SJSA1 (cell line): ENCODE results near the gene CD19. TPM values are rescaled to one million over a fixed set of nuclear protein-coding genes. Genes with fewer than 3 reads are reported as not detected.

Experiments
- DNase-seq, 2 experiments: peaks; one replicate each; pipeline ENCODE4 v3.0.0-alpha.2; 2015 to 2020; ENCODE audit warnings: low spot score in 2 of 2, low read depth in 1 of 2
- H3K27ac ChIP-seq: fragments of 250-450 bp; sonication (Bioruptor Pico); 2 replicates; pipeline ENCODE4 v1.5.1; 2020; ENCODE audit warnings: mild to moderate bottlenecking, moderate library complexity
- H3K27me3 ChIP-seq: fragments of 250-450 bp; sonication (Bioruptor Pico); replicated peaks from 2 replicates; pipeline ENCODE4 v1.5.1; 2020; ENCODE audit warnings: mild to moderate bottlenecking, moderate library complexity
- H3K36me3 ChIP-seq: fragments of 250-450 bp; sonication (Bioruptor Pico); 2 replicates; pipeline ENCODE4 v1.5.1; 2020; ENCODE audit warnings: mild to moderate bottlenecking
- H3K4me1 ChIP-seq: fragments of 250-450 bp; sonication (Bioruptor Pico); replicated peaks from 2 replicates; pipeline ENCODE4 v1.6.1; 2021; ENCODE audit warnings: mild to moderate bottlenecking
- H3K4me3 ChIP-seq: fragments of 250-450 bp; sonication (Bioruptor Pico); 2 replicates; pipeline ENCODE4 v1.5.1; 2020; ENCODE audit warnings: mild to moderate bottlenecking
- H3K9me3 ChIP-seq: fragments of 250-450 bp; sonication (Bioruptor Pico); replicated peaks from 2 replicates; pipeline ENCODE4 v1.5.1; 2020; ENCODE audit warnings: mild to moderate bottlenecking
- total RNA-seq: library from RNA; depleted of rRNA; stranded (reverse); fragments of >200 nt; shearing (Covaris generic); gene quantifications from 2 replicates; pipeline ENCODE4 v1.2.3, GENCODE V29; 2014; rRNA removed

The CD19 gene
- total RNA-seq, 1 experiment from 2014 or later, result not detected

DNA sequence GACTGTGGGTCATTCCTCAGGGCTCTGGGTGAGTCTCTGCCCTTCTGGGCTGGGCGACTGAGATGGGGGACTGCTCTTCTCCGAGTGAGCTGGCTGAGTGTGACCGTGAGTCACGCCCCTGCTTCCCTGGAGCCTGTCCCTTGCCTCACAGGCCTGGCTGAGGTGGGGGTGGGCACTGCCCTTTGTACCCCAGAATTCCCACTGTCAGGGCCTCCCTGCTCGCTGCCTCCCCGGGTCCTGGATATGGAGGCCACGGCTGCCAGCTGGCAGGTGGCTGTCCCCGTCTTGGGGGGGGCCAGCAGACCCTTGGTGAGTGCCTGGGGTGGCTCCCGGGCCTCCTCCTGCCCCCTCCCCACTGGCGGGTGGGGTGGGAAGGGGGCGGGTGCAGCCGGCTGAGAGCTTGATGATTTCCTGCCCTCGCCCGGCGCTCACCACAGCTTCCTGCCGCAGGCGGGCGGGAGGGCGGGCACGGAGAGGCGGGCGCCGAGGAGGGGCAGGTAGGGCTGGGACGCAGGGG lies 52.9 kb downstream of the CD19 start, which contains the start of gene LAT:
Gene LAT (plus strand): TSS at position 434 of the 517 bp plus-strand sequence. CDS start 366 bp downstream, outside the sequence.
- Histone ChIP-seq H3K27ac (no peak within 1 kb of the TSS), H3K4me3 (no peak within 1 kb of the TSS), H3K27me3 (no peaks in the 10 kb centered on the region), H3K9me3 (0 out of 2 replicates have a peak, but pooled peaks cover 3% of the 10 kb centered on the region), H3K36me3 (peaks cover 47% of the 10 kb centered on the region), H3K4me1 (no peaks in the 10 kb centered on the region)
- DNase-seq, result no peak

DNA sequence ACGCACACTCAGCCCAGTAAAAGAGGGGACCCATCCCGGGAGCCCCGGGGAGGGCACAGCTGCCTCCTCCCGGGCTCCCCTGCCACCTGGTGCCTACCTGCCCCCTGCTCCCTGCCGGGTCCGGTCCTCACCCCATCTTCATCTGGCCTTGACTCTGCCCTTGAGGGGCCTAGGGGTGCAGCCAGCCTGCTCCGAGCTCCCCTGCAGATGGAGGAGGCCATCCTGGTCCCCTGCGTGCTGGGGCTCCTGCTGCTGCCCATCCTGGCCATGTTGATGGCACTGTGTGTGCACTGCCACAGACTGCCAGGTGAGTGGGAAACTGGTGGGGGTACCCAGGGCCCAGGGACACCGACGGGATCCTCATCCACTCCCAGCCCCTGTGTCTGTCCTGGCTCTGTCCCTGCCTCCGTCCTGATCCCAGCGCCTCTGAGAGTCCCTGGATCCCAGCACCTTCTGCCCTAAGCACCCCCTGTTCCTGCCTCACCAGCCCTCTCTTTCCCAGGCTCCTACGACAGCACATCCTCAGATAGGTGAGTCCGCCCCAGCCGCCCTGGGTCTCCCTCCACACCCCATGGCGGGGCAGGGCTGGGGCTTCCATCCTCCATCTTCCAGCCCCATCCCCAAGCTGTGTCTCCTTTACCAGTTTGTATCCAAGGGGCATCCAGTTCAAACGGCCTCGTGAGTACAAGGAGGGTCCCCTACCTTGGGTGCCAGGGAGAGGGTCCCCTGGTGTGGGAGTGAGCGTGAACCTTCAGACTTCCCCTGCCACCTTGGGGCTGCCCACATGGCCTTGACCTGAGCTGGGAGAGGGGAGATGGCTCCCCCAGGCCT lies 53.7 kb downstream of the CD19 start:
- Histone ChIP-seq H3K9me3 (0 out of 2 replicates have a peak, but pooled peaks cover 3% of the 10 kb centered on the region), H3K4me3 (no peak overlapping the region), H3K27ac (no peak overlapping the region), H3K27me3 (no peaks in the 10 kb centered on the region), H3K36me3 (peaks cover 47% of the 10 kb centered on the region), H3K4me1 (no peaks in the 10 kb centered on the region)
- DNase-seq, result no peak

DNA sequence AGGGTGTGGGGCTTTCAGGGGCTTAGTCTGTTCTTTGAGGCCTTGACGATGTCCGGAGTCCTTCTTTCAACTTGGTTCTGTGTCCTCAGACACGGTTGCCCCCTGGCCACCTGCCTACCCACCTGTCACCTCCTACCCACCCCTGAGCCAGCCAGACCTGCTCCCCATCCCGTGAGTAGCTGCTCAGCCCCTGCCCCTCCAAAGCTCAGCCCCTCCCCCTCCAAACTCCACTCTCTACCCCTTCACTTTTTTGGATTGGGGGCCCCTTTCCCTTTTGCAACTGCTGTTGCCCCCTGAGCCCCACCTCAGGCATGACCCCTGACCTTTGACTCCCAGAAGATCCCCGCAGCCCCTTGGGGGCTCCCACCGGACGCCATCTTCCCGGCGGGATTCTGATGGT lies 54.3 kb downstream of the CD19 start:
- DNase-seq, result no peak

DNA sequence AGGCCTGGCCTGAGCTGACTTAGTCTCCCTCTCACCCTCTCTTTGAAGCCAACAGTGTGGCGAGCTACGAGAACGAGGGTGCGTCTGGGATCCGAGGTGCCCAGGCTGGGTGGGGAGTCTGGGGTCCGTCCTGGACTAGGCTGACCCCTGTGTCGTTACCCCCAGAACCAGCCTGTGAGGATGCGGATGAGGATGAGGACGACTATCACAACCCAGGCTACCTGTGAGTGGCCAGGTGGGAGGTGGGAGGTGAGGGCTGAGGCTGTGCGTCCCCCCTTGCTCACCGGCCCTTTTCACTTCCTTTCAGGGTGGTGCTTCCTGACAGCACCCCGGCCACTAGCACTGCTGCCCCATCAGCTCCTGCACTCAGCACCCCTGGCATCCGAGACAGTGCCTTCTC lies 54.7 kb downstream of the CD19 start:
- H3K27ac ChIP-seq, result no peak overlapping the region
- H3K4me3 ChIP-seq, result no peak overlapping the region
- no peak for DNase-seq
- peaks cover 39% of the 10 kb centered on the region for H3K36me3 ChIP-seq
- H3K4me1 ChIP-seq, result no peaks in the 10 kb centered on the region
- 0 out of 2 replicates have a peak, but pooled peaks cover 3% of the 10 kb centered on the region for H3K9me3 ChIP-seq
- no peaks in the 10 kb centered on the region for H3K27me3 ChIP-seq

More for the DNA sequence above, 54.3 kb downstream of the CD19 start:
- H3K27ac ChIP-seq, result no peak overlapping the region
- peaks cover 44% of the 10 kb centered on the region for H3K36me3 ChIP-seq
- no peaks in the 10 kb centered on the region for H3K4me1 ChIP-seq
- H3K27me3 ChIP-seq, result no peaks in the 10 kb centered on the region
- no peak overlapping the region for H3K4me3 ChIP-seq
- H3K9me3 ChIP-seq, result 0 out of 2 replicates have a peak, but pooled peaks cover 3% of the 10 kb centered on the region

DNA sequence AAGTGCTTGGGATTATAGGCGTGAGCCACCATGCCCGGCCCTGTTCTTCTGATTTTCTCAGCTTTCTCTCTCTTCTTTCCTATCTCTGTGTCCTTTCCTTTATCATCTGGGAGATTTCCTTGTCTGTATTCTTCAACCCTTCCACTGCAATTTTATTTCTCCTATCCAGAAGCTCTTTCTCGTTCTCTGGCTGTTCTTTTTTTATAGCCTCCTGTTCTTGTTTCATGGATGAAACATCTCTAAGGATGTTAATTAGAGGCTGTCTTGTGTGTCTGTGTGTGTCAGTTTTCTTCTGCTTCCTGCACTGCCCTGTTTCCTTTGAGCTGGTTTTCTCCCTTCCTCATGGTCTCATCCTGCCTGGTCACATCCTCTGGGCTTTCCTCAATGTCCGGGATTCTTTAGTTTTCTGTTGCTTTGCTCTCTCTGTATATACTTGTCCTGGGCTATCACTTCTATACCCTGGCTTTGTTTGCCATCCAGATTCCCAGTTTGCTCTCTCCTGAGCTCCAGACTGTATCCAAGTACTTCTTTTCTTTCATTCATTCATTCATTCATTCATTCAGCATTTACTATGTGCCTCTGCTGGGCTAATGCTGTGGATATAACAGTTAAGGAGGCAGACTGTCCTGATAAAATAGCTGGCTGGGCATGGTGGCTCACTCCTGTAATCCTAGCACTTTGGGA lies 55.5 kb downstream of the CD19 start:
- Histone ChIP-seq H3K4me3 (no peak overlapping the region), H3K27ac (no peak overlapping the region), H3K4me1 (no peaks in the 10 kb centered on the region), H3K9me3 (no peaks in the 10 kb centered on the region), H3K36me3 (peaks cover 31% of the 10 kb centered on the region), H3K27me3 (no peaks in the 10 kb centered on the region)
- no peak for DNase-seq

Other genes with a start within 250 kb of the CD19 start
- gene EIF3C, start 220.5 kb upstream of the CD19 start, total RNA-seq, result 53.2 and 76.5 TPM in 2 replicates
- 0.61 and 1.4 TPM in 2 replicates for gene NPIPB9, start 180.2 kb upstream of the CD19 start, total RNA-seq
- 35.0 and 49.8 TPM in 2 replicates for gene ATXN2L, start 109.0 kb upstream of the CD19 start, total RNA-seq
- gene TUFM, start 85.6 kb upstream of the CD19 start, total RNA-seq, result 142 and 154 TPM in 2 replicates
- 22.7 and 26.2 TPM in 2 replicates for gene SH2B1, start 68.1 kb upstream of the CD19 start, total RNA-seq
- 0.53 TPM in 1 of 2 replicates, not detected in the other for gene ATP2A1, start 53.5 kb upstream of the CD19 start, total RNA-seq
- gene RABEP2, start 6.7 kb upstream of the CD19 start, total RNA-seq, result 35.7 and 68.2 TPM in 2 replicates
- gene NFATC2IP, start 19.0 kb downstream of the CD19 start, total RNA-seq, result 27.0 and 29.8 TPM in 2 replicates
- gene SPNS1, start 42.8 kb downstream of the CD19 start, total RNA-seq, result 43.0 and 65.0 TPM in 2 replicates
- 2.0 TPM in 1 of 2 replicates, not detected in the other for gene LAT, start 53.1 kb downstream of the CD19 start, total RNA-seq